Measurements from ENCODE around the gene COL25A1. TPM values are rescaled to one million over a fixed set of nuclear protein-coding genes. Genes with fewer than 3 reads are reported as not detected.

Gene COL25A1
- total and polyA plus RNA-seq, 5 donors: 0.22 to 0.77 (median 0.31) TPM

DNA sequence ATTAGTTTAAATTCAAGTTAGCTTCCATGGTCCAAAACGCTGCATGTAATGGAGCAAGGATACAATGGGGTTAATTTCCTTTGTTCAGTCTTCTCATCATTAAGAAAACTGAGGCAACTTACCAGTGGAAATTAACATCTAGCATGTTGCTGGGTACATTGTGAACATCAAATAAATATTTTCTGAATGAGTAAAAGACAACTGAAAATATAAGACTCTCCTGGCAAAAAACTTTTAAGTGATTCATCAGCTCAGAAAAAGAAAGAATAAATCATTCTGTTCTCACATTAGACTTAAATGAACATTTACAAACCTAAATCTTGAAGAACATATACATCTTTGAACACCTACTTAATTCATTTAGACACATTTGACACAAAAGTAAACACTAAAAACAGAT, 401.2 kb downstream of the COL25A1 start:
- Histone ChIP-seq H3K4me1 (ENCODE audit: control insufficient read depth, insufficient read depth, low read length) (no peaks in the 10 kb centered on the region), H3K4me3 (ENCODE audit: low read length) (no peak overlapping the region), H3K27me3 (ENCODE audit: control insufficient read depth, insufficient read depth) (no peaks in the 10 kb centered on the region), H3K27ac (ENCODE audit: low read length) (no peak overlapping the region), H3K9me3 (ENCODE audit: control insufficient read depth, low read length) (no peaks in the 10 kb centered on the region)
- intact Hi-C loops (cut with DNase I): no loop called here
- 96% methylated on average over 1 of the region's 1 CpG for WGBS
- DNase-seq (no peak), ATAC-seq (no peak)

DNA sequence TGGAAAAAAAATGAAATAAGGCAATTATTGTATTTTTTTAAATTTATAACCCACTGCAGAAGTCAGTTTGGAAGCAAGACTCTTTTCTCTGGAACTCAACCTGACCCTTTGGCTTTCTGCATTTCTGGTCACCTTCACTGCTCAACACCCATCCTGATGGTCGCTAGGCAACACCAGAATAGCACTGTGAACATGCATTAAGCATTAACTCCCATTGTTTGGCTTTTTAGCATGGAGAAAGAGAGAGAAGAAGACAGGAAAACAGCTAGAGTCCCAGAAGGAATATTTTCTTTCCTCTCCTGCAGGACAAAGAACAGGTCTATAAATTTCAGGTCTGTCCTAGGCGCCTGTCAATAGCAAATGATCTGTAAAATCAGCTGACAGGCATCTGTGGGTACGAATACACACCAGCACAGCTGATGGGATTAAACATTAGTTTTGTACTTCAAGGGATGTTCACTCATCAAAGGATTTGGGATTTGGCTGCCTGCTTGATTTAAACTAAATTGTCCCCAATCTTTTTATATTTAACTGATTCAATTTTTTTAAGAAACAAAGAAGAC, 402.4 kb downstream of the COL25A1 start:
- Histone ChIP-seq H3K27ac (ENCODE audit: low read length) (no peak overlapping the region), H3K4me1 (ENCODE audit: control insufficient read depth, insufficient read depth, low read length) (no peaks in the 10 kb centered on the region), H3K9me3 (ENCODE audit: control insufficient read depth, low read length) (no peaks in the 10 kb centered on the region), H3K4me3 (ENCODE audit: low read length) (no peak overlapping the region), H3K27me3 (ENCODE audit: control insufficient read depth, insufficient read depth) (no peaks in the 10 kb centered on the region)
- intact Hi-C loops (cut with DNase I): no loop called here
- WGBS: 73% methylated on average over 3 of the region's 3 CpGs
- ATAC-seq (no peak), DNase-seq (no peak)

DNA sequence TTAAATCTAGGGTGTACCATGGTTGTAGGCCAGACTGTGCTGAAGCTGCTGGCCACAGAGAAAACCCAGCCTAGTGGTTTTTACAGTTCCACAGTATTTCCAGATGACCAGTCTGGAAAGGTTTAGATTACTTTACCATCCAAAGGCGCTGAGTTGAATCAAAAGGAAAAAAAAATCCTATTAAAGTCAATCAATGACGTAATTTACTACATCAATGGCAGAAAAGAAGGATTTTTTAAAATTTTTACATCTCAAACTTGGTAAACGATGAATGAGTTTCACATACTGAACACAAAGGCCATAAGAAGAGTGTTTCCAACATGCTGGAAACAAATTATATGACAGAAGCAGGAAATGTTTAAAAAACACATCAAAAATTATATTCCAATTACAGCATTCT, 409.0 kb downstream of the COL25A1 start:
- ATAC-seq: no peak
- no peak for DNase-seq
- H3K4me3 ChIP-seq (ENCODE audit: low read length): no peak overlapping the region
- no peaks in the 10 kb centered on the region for H3K4me1 ChIP-seq (ENCODE audit: control insufficient read depth, insufficient read depth, low read length)
- WGBS: 93% methylated on average over 3 of the region's 3 CpGs
- no peaks in the 10 kb centered on the region for H3K27me3 ChIP-seq (ENCODE audit: control insufficient read depth, insufficient read depth)
- intact Hi-C loops (cut with DNase I): no loop called here
- H3K27ac ChIP-seq (ENCODE audit: low read length): no peak overlapping the region
- no peaks in the 10 kb centered on the region for H3K9me3 ChIP-seq (ENCODE audit: control insufficient read depth, low read length)

DNA sequence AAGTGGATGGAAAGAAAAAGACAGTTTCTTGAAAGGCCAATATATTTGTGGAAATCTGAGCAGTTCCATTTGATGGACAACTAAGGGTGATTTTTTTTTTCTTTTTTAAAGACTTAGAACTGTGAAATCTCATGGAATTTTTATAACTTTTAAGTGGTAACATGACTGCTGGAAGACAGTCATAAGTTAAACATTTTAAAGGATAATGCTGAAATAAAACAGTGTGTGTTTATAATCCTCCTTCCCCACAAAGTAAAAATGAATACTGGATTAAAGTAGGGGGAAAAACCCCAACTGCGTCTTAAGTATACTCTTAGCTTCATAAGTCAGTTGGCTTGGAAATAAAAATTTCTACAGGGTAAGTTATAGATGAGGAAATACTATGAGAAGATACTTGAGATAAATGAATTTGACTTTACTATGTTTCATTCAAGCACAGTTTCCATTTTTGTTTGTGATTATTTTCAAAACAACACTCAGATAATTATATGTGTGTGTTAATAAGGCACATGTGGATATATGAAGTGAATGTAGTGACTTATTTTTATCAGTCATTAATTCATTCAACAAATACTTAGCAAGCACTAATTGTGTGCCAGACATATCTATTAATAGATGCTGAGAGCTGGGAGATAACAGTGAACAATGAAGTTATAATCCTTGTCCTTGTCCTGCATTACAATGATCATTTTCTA, 410.4 kb downstream of the COL25A1 start:
- no peaks in the 10 kb centered on the region for H3K27me3 ChIP-seq (ENCODE audit: control insufficient read depth, insufficient read depth)
- ATAC-seq: no peak
- no peak overlapping the region for H3K27ac ChIP-seq (ENCODE audit: low read length)
- no peaks in the 10 kb centered on the region for H3K4me1 ChIP-seq (ENCODE audit: control insufficient read depth, insufficient read depth, low read length)
- no peak overlapping the region for H3K4me3 ChIP-seq (ENCODE audit: low read length)
- intact Hi-C loops (cut with DNase I): no loop called here
- DNase-seq: no peak
- no peaks in the 10 kb centered on the region for H3K9me3 ChIP-seq (ENCODE audit: control insufficient read depth, low read length)
- 88% methylated on average over 1 of the region's 1 CpG for WGBS

DNA sequence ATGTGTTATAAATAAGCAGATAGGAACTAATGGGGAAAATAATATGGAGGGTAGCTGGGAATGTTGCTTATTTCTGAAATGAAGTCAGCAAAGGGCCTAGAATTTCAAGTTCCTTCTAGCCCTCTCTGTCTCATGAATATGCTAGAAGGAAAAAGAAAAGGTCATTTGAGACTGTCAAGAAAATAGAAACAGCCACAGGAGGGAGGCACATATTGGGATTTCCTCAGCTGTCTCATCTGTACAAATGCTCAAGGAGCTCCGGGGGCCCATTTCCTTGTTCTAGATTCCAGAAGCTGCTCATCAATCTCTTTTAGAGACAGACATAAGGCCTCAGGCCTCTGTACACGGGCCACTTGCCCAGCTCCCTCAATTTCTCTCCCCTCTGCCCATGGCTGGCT, 412.0 kb downstream of the COL25A1 start:
- H3K27me3 ChIP-seq (ENCODE audit: control insufficient read depth, insufficient read depth): no peaks in the 10 kb centered on the region
- H3K4me3 ChIP-seq (ENCODE audit: low read length): no peak overlapping the region
- H3K4me1 ChIP-seq (ENCODE audit: control insufficient read depth, insufficient read depth, low read length): no peaks in the 10 kb centered on the region
- no peak for ATAC-seq
- no peak overlapping the region for H3K27ac ChIP-seq (ENCODE audit: low read length)
- no peaks in the 10 kb centered on the region for H3K9me3 ChIP-seq (ENCODE audit: control insufficient read depth, low read length)
- DNase-seq: no peak
- WGBS: 35% methylated on average over 2 of the region's 2 CpGs
- intact Hi-C loops (cut with DNase I): no loop called here

DNA sequence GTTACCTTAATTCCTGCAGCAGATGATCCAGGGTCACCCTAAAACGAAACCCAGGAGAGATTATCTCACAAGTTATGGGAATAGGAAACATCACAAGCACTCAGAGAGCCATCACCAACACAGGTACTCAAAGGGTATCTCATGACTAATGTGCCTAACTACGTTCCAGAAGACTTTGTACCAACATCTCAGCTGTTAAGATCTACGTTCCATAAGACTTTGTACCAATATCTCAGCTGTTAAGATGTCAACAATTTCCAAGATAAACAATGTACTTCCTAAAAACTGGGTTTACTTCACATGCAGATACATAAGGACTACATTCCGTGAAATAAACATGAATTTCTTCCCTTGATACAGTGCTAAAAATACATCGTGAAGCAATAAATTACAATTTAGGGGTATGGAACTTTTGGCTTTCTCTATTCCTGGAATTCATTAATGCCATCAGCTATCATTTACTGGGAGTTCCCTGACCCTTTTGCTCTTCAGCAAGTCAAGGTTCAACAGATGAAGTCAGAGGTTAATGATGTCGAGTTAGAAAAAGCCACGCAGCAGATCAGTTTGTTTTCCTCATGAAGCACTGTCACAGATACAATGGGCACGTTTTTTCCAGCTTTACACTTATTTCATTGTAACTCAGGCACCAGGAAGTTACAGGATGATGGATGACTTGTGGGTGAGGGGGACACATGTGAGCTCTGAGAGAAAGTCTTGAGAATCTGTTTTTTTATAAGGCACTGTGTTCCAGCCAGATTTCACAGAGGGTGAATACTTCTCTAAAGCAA, 412.6 kb downstream of the COL25A1 start:
- no peak overlapping the region for H3K4me3 ChIP-seq (ENCODE audit: low read length)
- DNase-seq (no peak), ATAC-seq (no peak)
- H3K27me3 ChIP-seq (ENCODE audit: control insufficient read depth, insufficient read depth): no peaks in the 10 kb centered on the region
- intact Hi-C loops (cut with DNase I): no loop called here
- H3K9me3 ChIP-seq (ENCODE audit: control insufficient read depth, low read length): no peaks in the 10 kb centered on the region
- no peak overlapping the region for H3K27ac ChIP-seq (ENCODE audit: low read length)
- 54% methylated on average over 8 of the region's 8 CpGs for WGBS
- no peaks in the 10 kb centered on the region for H3K4me1 ChIP-seq (ENCODE audit: control insufficient read depth, insufficient read depth, low read length)

DNA sequence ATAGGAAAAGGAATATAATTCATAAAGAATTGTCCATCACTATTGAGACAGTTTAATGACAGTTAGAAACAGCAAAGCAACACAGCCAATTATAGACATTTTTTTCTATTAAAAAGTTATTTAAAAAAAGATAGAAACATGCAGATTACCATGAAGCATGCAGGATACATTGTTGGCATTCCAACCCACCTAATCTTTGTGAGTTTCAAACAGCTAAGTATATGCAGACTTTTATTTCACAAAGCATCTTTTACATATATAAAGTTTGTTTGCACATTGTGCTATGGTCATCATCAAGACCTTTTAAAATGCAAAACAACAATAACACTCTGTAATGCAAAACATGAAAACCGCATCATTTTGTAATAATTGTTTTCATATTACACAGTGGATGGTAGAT, 413.7 kb downstream of the COL25A1 start:
- Histone ChIP-seq H3K4me3 (ENCODE audit: low read length) (no peak overlapping the region), H3K27ac (ENCODE audit: low read length) (no peak overlapping the region), H3K9me3 (ENCODE audit: control insufficient read depth, low read length) (no peaks in the 10 kb centered on the region), H3K27me3 (ENCODE audit: control insufficient read depth, insufficient read depth) (no peaks in the 10 kb centered on the region), H3K4me1 (ENCODE audit: control insufficient read depth, insufficient read depth, low read length) (no peaks in the 10 kb centered on the region)
- intact Hi-C loops (cut with DNase I): no loop called here
- 92% methylated on average over 1 of the region's 1 CpG for WGBS
- DNase-seq: no peak
- ATAC-seq: no peak

DNA sequence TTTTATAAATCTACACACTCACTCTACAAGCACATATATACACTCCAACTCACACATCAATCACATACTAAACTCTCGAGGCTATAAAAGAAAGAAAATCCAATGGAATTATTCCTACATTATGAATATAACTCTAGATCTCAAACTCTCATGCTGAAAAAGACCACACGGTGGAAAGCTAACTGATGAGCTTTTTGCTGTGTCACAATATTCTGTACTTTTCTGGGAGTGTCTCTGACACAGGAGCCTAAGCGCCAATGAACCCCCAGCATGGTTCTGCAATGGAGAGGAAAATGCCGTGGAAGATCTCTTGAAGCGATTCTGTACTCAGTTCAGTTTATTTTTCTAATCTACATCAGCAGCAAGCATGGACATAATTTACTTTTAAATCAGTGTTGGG, 415.4 kb downstream of the COL25A1 start:
- no peaks in the 10 kb centered on the region for H3K9me3 ChIP-seq (ENCODE audit: control insufficient read depth, low read length)
- WGBS: 75% methylated on average over 5 of the region's 5 CpGs
- ATAC-seq: no peak
- intact Hi-C loops (cut with DNase I): no loop called here
- H3K27ac ChIP-seq (ENCODE audit: low read length): no peak overlapping the region
- no peak for DNase-seq
- no peak overlapping the region for H3K4me3 ChIP-seq (ENCODE audit: low read length)
- H3K4me1 ChIP-seq (ENCODE audit: control insufficient read depth, insufficient read depth, low read length): no peaks in the 10 kb centered on the region
- no peaks in the 10 kb centered on the region for H3K27me3 ChIP-seq (ENCODE audit: control insufficient read depth, insufficient read depth)

DNA sequence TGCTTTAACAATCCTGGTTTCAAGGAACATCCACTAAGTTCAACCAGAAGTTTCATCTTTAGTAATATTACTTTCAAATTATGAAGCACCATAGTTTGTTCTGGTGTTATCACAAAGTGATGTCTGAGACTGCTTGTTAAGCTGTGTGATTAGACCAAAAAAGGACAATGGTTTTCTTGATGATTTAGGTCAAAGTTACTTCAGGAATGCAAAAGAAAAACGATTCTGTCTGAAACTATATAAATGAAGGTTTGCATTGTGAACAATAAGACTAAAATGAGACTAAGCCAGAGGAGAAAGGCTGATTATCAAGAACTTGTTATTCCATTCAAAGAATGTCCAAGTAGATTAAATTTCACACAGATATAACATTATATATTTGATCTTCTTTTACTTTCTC, 417.2 kb downstream of the COL25A1 start:
- DNase-seq (no peak), ATAC-seq (no peak)
- 18% methylated on average over 1 of the region's 1 CpG for WGBS
- Histone ChIP-seq H3K27me3 (ENCODE audit: control insufficient read depth, insufficient read depth) (no peaks in the 10 kb centered on the region), H3K27ac (ENCODE audit: low read length) (no peak overlapping the region), H3K9me3 (ENCODE audit: control insufficient read depth, low read length) (no peaks in the 10 kb centered on the region), H3K4me3 (ENCODE audit: low read length) (no peak overlapping the region), H3K4me1 (ENCODE audit: control insufficient read depth, insufficient read depth, low read length) (no peaks in the 10 kb centered on the region)
- intact Hi-C loops (cut with DNase I): no loop called here

DNA sequence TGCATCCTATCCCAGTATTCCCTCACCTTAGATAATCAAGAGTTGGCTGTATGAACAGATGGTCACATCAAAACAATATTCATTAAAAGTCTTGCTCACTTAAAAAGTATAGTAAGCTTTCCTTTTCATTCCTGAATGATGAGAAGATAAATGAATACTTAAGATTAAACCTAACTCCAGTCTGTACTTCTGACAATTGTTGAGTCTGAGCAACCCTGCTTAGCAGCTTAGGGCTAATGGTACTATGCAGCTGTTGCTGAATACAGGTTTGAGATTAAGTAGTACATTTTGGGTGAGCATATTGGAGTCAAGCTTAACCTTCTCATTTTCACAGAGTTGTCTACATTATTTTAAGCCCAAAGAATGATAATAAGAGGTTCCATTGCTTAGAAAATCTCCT, 417.9 kb downstream of the COL25A1 start:
- H3K27ac ChIP-seq (ENCODE audit: low read length): no peak overlapping the region
- H3K9me3 ChIP-seq (ENCODE audit: control insufficient read depth, low read length): no peaks in the 10 kb centered on the region
- intact Hi-C loops (cut with DNase I): no loop called here
- H3K27me3 ChIP-seq (ENCODE audit: control insufficient read depth, insufficient read depth): no peaks in the 10 kb centered on the region
- DNase-seq: no peak
- no peaks in the 10 kb centered on the region for H3K4me1 ChIP-seq (ENCODE audit: control insufficient read depth, insufficient read depth, low read length)
- no peak for ATAC-seq
- no peak overlapping the region for H3K4me3 ChIP-seq (ENCODE audit: low read length)

DNA sequence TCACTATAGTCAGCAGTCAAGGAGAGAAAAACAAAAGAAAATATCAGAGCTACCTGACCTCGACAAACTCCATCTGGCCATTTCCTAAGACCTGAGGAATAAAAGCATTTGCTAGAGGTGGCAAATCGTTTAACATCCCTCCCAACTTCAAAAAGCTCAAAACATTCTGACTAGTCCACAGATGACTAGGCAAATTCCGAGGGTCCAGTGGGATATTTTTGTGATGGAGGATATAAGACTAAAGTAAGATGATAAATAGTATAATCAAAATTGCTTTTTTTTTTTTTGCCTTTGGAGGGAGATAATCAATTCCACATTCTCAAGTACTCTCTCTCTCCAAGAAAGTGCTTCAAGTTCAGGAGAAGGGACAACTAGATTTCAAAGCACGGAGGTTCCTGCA, 420.5 kb downstream of the COL25A1 start:
- WGBS: 88% methylated on average over 4 of the region's 4 CpGs
- Histone ChIP-seq H3K4me1 (ENCODE audit: control insufficient read depth, insufficient read depth, low read length) (no peaks in the 10 kb centered on the region), H3K4me3 (ENCODE audit: low read length) (no peak overlapping the region), H3K9me3 (ENCODE audit: control insufficient read depth, low read length) (no peaks in the 10 kb centered on the region), H3K27ac (ENCODE audit: low read length) (no peak overlapping the region), H3K27me3 (ENCODE audit: control insufficient read depth, insufficient read depth) (no peaks in the 10 kb centered on the region)
- intact Hi-C loops (cut with DNase I): no loop called here
- no peak for ATAC-seq
- DNase-seq: no peak
